Skin of body (tissue), 2 donors: Measurements from ENCODE around the gene FHL1. TPM values are rescaled to one million over a fixed set of nuclear protein-coding genes. Genes with fewer than 3 reads are reported as not detected.
A peak's percentile ranks its signal among the peaks of the same experiment; 100 is the strongest.

Experiments
- DNase-seq: peaks from one replicate; lab custom pipeline; 2025; lab: John Stamatoyannopoulos, UW
- total RNA-seq: library from RNA; depleted of rRNA; stranded (reverse); fragments of >200 nt; gene quantifications from one replicate; pipeline ENCODE4 v1.2.3, GENCODE V29; 2014

Gene FHL1
- total RNA-seq, 1 donor from 2014 or later = 286 TPM

DNA sequence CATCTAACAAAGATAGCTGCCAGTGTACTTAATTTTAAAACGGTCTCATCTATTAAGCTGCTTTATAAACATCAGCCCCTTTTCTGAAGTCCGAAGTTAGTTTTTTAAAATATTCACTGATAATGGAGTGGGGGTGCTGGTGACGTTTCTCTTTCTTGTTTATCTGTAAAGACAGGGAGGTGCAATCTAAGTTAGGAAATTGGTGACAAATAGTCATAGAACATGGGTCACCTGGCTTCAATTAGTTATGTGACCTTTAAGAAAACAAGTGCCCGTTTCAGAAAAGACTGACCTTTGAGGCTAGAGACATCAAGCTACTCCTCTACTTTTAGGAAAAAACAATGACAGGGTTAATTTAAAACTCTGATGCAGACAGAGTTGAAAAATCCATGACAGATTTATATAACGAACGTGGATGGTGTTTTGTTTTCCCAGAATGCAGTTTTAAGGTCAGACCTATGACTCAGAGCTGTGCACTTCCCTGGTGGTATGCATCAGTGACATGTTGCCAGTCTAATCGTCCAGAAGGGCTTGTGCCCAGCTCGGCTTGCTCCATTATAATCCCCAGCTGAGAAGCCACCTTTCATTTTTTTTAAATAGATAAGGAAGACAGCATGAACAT lies 38.2 kb downstream of the FHL1 start:
- no peak for DNase-seq

DNA sequence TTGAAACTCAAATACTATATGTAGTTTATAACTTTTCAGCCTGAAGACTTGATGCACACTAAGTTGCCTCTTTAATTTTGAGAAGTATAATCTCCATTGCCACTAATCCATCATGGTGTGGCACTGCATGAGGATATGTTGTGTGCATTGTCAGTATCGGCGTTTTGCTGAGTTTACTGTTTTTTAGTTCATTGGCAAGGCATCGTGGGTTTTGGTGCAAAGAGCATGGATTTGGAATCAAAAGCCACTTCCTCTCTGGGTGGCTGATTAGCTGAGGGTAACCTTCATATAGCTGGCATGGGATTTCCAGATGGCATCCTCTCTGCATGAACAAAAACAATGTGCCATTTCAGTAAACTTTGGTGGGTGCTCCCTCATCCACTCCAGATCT lies 38.7 kb downstream of the FHL1 start:
- DNase-seq = no peak

DNA sequence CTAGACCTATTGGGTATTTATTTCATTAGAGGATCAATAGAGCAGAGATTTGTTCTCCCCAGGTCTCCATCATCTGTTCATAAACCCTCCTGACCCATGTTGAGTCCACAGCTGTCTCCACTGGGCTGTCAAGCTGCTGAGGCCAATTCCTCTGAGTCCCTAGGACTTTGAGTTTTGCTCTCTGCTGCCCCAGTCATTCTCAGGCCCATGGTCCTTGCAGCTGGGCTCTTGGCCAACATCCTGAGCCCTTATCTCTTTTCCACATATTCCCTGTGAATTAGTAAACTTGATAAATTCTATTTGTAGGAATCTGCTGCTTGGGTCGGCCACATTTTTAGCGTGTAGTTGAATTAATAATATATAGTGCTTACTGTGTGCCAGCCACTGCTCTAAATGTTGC lies 41.9 kb downstream of the FHL1 start:
- DNase-seq = no peak

DNA sequence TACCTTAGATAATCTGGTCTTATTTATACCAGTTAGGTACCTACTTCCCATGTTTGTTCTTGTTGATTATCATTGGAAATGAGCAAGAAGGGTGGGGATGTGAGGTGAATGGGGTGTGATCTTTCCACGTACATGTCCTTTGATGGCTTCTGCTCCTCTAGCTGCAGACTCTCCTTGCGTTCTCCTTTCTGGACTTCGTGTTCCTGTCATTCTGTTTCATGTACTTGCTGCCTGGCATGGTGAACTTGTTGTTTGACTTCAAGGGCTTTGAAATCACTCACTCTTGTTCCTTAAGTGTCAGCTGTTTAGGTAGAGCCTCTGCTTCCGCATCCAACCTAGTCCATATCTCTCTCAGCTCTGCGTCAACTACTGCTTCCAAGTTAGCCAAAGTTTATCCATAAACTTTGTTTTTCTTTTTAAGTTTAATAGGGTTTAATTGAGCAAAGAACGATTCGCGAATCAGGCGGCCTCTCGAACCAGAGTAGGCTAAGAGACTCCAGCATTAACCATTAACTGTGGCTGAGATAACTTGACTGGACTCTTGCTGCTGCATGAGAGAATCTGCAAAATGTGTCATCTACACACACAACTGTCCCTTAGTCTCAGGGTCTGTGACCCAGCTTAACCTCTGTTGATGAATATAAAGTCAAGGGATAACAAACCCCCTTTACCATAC lies 42.8 kb downstream of the FHL1 start:
- DNase-seq = no peak

DNA sequence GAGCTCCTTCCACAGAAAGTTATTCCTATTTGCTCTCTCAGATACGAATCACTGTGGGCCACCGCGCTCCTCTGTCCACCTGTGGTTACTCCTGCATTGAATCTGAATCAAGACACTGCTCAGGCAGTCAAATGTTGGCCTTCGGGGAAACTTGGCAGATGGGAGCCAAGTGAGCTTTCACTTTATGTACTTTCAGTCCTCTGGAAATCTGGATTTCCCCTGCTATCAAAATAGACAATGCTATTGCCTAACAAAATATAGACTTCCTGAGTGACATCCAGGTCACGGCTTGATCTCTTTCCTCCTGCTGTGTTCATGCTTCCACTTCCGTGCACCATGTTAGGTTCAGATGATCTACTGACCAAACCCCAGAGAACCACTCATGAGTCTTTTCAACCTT lies 43.8 kb downstream of the FHL1 start:
- no peak for DNase-seq

DNA sequence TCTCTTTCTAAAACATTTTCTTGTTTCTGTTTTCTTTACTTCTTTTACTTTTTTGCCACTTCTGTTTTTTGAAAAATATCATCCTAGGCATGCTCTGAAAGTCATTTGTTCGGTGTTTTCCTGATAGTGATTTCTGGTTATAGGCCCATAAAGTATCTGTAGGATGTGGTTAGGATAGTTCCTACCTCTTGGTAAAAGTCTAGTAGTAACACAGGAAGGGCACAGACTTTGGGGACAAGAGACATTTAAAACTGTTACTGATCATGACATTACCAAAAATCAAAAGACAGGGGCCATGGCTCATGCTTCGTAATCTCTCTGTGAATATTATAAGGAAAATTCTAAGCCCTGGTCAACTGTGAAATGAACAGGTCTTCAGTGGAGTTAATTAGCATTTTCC lies 44.8 kb downstream of the FHL1 start:
- no peak for DNase-seq

DNA sequence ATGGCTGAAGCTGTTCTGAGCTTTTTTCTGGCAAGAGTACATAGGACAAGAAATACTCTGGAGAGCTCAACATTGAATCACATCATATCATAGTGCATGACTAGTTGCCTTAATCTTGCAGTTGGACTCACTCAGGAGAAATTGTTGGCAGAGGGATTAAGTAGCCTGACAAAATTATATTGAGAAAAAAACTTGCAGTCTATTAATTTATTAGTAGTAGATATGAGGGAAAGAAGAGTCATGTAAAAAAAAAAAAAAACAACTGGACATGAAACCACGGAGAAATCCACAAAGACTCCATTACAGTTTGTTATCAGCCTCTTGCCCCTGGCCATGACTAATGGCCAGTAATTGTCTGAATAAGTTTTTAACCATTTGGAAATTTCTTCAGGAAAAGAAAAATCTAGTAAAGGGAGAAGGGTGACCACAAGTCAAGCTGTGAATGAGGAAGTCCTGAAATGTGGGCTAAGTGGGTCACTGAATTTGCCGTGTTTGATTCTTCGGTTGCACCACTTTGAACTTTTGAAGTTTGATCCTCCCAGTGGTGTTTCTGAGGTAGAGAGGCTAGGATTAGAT lies 45.6 kb downstream of the FHL1 start:
- DNase-seq = no peak

DNA sequence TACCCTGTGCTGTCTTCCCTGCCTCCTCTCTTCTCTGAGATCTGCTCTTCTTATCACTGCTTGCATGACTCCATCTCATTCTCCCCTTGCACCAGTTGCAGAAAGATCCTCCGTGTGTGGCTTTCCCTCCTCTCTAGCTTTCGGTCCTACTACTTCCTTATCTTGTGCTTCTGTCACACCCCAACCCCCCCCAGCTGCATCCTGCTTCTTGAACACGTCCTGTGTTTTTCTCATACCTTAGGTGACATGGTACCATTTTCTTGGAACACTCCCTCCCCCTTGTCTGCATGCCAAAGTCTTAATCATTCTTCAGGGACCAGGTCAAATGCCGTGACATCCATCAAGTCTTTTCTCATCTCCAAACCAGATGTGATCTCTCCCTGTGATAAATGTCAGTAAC lies 46.4 kb downstream of the FHL1 start:
- no peak for DNase-seq

DNA sequence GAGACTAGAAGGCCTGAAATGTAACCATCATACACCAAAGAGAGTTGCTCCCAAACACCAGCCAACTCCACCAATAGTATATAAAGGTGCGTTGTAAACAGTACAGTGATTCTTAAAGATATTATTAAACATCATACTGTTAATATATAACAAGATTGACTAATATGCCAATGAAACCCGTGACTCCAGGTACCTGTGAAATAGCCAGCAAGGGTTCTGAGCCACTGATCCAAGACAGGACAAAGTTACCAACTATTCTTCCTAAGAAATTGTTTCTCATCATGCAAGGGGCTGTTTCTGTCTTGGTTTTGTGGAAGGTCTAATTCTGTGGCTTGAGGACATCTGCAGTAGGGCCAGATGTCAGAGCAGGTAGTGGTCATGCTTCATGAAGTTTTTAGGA lies 47.2 kb downstream of the FHL1 start:
- DNase-seq = no peak

DNA sequence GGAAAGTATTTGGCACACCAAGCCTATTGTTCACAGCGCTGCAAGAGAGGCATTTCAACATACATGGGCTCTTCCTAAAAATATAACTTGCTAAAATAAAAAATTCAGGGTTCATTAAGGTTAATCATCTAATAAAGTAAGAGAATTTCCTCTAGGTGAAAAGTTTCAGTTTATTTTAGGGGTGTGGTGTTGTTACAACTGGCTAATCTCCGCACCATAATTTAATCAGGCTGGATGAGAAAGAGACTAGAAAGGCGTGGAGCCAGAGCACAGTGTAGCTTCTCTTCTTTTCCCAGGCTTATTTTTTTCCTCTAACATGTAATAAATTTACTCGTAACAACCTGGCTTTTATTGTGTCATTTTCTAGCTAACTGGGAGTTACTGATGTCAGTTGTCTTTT lies 47.9 kb downstream of the FHL1 start:
- DNase-seq = no peak

DNA sequence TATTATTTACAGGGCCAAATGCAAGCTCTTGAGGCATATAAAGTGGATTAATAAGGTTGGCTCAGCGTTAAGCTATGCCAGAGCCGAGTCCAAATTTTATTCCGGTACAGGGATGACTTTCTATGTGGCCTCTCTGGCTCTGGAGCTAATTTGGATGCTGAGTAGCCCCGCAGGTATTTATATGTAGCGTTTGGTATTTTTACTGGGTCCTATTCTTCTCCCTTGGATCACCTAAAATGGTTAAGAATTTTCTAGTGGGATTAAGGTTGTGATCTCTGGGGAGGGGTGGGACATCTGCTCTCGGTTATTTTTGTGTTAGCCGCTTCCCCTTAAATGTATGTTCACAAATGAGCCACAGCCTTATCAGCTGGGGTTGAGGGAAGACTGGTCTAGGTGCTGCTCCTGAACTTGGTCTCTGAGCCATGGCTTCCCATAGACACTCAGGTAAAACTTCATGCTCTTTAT lies 49.4 kb downstream of the FHL1 start:
- no peak for DNase-seq

DNA sequence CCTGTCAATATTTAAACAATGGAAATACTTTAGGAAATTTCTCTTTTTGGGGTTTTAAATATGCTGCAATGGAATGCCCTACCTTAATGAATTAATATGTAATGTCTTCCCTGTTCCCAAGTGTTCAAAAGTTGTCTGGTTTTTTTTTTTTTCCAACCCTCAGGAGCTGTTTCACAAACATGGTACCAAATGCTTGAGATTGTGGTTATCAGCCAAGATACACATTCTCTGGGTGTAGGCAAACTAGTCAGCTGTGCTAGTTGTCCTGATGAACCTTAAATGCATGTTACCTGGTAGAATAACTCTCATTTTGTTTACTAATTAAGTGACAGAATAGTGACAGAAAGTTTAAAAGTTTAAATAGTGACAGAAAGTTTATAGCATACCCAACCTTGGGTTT lies 50.7 kb downstream of the FHL1 start:
- no peak for DNase-seq

DNA sequence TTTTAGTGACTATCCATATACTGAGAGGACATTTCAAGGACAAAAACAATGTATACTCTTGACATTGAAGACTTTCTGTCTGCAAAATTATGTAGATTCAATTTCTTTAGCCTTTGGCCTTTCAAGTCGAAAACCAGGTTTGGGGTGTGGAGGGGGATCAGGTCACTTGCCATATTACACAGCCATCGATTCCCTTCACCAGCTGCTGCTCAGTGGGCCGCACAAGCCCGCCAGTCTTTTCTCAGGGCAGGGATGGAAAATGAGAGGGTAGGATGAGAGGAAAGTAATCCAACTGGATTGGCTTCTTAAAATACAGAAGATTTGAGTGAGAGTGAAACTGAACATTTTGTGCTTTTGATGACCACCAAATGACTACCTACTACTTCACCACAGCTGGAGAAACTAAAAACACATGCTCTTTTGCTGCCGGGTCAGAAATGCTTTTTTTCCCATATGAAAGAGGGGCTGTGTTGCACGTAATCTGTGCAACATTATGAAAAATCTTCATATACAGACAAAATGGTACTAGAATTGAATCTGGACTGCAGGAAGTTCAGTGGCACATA lies 51.4 kb downstream of the FHL1 start:
- no peak for DNase-seq

DNA sequence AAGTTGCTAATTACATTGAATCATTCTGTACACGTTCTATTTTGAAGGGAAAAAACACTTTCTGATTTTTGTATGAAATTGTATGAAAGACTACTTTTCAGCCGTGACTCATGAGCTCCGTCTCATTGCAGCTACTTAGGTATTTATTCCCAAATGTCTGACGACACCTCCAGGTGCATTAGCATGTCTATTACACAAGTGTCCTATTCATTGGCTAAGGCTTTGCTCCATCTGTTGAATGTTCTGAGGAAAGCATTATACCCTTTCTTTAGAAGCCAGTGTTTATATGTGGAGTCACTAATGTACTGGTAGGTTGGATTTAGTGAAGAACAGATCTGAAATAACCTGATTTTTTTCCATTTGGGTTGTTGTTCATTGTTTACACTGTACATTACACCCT lies 52.0 kb downstream of the FHL1 start:
- no peak for DNase-seq

DNA sequence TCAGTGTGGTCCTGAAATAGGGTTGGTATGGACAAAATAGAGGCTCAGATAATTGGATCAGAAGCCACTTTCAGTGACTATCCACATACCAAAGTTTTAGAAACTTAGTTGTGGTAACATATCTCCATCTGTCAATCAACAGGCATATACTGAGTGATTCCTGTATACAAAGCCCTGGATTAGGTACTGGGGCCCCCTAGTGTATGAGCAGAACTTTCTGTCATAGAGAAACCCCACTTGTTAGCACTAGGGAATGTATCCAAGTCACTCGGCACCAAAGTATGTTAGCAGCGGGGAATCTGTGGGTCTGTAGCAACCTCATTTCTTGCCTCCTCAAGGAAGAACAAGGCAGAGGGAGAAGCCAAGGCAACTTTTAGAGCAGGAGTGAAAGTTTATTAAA lies 53.1 kb downstream of the FHL1 start:
- no peak for DNase-seq

DNA sequence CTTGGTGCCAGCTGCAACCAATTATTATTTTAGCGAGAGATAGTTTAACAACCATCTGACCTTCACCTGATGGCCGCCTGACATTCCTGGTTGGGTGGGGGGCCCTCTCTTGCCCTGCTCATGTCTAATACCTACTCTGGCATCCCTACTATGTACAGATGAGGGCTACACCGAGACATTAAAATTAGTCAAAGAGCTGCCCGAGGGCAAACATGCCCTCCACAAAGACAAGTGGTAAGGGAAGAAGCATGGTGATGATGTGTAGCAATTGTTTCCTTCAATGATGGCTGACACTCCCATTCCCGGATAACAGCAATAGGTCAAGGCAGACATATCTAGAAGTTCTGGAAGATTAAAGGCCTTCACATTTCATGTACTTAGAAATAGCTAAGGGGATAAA lies 54.3 kb downstream of the FHL1 start:
- DNase-seq = no peak

DNA sequence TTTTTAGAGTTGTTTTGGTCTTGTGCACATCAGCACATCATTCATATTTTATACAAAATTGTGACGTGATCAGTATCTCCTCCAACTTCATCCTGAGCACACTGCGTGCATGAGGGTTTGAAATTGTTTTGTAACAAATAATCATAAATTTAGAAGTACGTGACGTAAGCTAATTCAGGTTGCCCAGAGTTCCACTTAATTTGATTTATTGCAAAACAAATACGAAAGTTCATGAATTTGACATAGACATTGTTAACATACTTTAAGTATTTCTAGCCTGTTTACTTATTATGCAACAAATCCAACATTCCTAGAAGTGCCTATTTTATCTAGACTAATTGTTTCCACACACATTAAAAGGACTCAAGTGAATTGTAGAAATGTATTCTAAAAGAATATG lies 55.6 kb downstream of the FHL1 start:
- peak; percentile 47 for DNase-seq

DNA sequence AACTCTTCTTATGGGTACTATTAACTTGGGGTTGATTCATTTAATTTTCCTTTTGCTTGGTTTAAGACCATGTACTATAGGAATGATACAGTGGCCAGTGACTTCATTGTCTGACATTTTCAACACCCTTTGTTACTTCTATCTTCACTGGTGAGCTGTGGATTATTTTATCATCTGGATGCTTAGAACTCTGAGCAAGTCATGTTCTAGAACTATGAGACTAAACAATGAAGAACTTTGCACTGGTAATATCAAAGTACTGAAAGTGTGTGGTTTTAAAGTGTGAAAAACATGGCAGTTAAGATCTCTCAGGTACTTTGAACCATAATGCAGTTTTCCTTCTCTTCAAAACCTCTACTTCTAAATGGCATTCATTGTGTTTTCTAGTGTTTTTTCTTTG lies 56.1 kb downstream of the FHL1 start:
- DNase-seq = no peak

DNA sequence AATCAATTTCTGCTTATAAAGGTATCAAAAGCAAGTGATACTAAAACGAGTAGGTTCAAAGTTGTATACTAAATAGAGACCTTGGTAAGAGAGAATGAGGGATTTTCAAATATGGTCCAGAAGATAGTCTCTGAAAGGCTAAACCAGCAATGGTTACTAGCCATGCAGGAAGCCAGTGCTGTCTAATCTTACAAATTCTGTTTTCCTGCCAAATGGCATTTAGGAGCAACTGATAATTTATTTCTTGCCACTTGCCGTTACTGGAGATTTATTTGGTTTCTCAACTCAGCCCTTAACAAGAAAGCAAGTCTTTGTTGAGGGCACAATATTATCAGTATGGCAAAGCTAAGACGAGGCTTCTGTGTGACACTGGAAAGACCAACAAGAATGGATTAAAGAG lies 56.6 kb downstream of the FHL1 start:
- no peak for DNase-seq

DNA sequence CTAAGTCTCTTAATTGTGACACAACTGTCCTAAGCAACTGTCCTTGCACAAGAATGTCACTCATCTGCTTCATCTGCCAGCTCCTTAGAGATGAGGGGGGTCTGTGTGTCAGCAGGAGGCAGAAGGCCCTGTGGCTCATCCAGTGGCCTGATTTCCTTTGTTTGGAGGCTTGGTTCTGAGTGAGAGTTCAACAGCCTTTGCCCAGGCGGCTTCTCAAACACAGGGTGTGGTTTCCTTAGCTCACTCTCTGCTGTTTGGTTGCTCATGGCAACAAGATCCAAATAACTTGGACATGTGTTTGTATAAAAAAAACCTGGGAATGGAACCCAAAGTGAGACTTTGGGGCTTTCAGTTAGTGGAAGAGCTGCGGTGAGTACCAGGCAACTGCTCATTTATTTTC lies 57.2 kb downstream of the FHL1 start:
- DNase-seq = peak; percentile 37

DNA sequence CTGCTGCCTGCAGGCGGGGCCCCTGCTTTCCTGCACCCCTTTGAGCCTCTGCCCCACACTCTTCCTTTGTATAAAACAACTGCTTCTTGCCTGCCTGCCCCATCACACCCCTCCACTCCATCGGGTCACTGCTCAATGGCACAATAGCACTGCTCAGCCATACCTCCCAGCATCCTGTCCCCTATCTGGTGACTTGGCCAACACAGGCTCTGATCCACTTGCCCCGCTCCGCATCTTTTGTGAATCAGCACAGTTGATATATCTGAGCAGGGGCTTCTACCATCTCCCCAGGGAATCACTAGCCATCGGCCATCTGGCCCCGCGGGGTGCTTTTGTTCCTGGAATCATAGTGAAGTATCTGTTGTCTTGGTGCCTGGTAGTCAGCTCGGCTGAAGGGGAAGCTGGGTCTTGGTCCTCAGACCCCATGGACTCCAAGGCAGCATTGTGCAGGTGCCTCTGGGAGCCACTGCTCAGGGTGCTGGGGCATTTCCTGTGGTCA lies 58.6 kb downstream of the FHL1 start:
- no peak for DNase-seq

DNA sequence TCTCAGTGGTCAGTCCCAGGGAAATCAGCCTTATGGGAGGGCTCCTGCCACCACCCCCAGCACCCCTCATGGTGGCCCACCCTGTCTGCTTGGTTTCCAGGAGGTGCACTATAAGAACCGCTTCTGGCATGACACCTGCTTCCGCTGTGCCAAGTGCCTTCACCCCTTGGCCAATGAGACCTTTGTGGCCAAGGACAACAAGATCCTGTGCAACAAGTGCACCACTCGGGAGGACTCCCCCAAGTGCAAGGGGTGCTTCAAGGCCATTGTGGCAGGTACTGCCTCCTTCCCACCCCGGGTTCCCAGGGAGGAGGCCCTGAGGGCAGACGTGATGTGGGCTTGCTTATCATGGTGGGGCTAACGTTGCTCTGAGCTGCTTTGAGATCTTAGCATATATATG lies 59.6 kb downstream of the FHL1 start:
- no peak for DNase-seq

DNA sequence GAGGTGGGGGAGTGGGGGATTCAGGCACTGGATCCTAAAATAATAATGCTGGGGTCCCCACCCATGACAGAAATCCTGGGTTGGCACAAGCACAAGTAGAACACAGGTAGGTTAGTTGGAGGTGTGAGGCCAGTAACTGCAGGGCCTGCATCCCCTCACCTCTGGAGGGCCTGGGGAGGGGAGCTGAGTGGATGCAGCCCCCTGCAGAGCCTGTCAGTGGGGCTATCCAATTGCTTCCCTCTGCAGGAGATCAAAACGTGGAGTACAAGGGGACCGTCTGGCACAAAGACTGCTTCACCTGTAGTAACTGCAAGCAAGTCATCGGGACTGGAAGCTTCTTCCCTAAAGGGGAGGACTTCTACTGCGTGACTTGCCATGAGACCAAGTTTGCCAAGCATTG lies 60.2 kb downstream of the FHL1 start:
- no peak for DNase-seq
